Measurements from ENCODE around the gene AFG3L2. TPM values are rescaled to one million over a fixed set of nuclear protein-coding genes. Genes with fewer than 3 reads are reported as not detected.

AFG3L2 gene
- total RNA-seq (10 to 100 TPM; 28.5 to 42.4 (median 35.8) TPM), polyA plus RNA-seq (10 to 100 TPM; 16.0 to 22.2 (median 17.3) TPM)
- long read RNA-seq, donor 1, partial matches to known transcripts = 6 of 10 reads
- long read RNA-seq, donor 1, other reads (novel, unspliced or antisense) = 0 of 10 reads
- long read RNA-seq, donor 2, transcript AFG3L2-201 (17 exons, 3,247 nt) = major isoform, 13 of 13 reads
- long read RNA-seq, donor 2, partial matches to known transcripts = 0 of 13 reads
- long read RNA-seq, donor 2, other reads (novel, unspliced or antisense) = 0 of 13 reads

DNA sequence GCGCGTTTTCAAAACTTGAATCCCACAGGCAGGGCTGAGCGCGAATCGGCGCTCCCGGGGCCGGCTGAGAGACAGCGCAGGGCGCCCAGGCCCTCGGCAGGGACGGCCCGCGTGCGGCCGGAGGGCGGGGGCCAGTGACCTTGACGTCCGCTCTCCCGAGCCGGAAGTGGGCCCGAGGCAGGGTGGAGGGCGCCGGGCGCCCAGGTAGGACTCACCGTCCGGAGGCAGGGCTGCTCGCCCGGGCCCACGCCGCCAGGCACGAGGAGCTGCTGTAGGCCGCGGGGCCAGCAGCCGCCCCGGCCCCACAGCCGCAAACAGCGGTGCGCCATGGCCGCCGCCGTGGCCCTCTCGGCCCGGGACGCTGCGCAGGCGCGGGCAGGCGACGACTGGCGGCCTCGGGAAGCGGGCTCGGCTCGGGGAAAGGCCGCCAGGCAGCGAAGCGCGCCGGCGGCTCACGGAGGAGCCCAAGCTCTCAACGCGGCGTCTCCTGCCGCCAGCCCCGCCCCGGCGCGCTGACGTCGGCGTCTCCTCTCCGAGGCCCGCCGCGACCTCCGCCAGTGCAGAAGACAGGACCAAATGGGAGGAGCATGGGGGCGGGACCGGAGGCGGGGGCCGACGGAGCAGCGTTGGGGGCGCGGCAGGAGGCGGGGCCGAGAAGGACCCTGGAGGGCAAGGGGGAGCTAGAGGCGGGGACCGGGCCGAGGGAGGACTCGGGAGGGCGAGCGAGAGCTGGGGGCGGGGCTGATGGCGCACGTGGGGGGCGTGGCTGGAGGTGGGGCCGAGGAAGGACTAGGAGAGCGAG, at the start of gene AFG3L2:
Gene AFG3L2, minus strand, starts transcription at position 474 of the 802 bp plus-strand sequence. Its CDS starts 145 bp downstream, at position 329.
- DNase-seq = peak; percentile 100
- H3K4me1 ChIP-seq = peaks cover 9 to 56% (median 42%) of the 10 kb centered on the region in 6 donors
- H3K27ac ChIP-seq = peak within 1 kb of the TSS; percentile 94 to 99 (median 99)
- no peaks in the 10 kb centered on the region for H3K36me3 ChIP-seq
- intact Hi-C loops (cut with DNase I; ENCODE audit: low total_unique reads) = no loop called here
- WGBS, 5 donors = 0 to 1% (median 1%) methylated on average over 47 to 100 of the region's 100 CpGs
- no peaks in the 10 kb centered on the region for H3K27me3 ChIP-seq (replicated peaks in 1 of 7)
- H3K4me3 ChIP-seq = peak within 1 kb of the TSS; percentile 67 to 94 (median 76)
- TF ChIP-seq POLR2AphosphoS5 (IDR thresholded peaks at IDR 0.05) = peak; percentile 89 to 94 (median 92)
- TF ChIP-seq, protein P1, sequence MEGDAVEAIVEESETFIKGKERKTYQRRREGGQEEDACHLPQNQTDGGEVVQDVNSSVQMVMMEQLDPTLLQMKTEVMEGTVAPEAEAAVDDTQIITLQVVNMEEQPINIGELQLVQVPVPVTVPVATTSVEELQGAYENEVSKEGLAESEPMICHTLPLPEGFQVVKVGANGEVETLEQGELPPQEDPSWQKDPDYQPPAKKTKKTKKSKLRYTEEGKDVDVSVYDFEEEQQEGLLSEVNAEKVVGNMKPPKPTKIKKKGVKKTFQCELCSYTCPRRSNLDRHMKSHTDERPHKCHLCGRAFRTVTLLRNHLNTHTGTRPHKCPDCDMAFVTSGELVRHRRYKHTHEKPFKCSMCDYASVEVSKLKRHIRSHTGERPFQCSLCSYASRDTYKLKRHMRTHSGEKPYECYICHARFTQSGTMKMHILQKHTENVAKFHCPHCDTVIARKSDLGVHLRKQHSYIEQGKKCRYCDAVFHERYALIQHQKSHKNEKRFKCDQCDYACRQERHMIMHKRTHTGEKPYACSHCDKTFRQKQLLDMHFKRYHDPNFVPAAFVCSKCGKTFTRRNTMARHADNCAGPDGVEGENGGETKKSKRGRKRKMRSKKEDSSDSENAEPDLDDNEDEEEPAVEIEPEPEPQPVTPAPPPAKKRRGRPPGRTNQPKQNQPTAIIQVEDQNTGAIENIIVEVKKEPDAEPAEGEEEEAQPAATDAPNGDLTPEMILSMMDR (IDR thresholded peaks at IDR 0.05 in 8 of 11, conservative IDR thresholded peaks at IDR 0.05 in 3 of 11) = no peak
- peak; percentile 31 to 94 (median 69) for TF ChIP-seq POLR2A (IDR thresholded peaks at IDR 0.05)
- peaks cover 0 to 2% (median under 1%) of the 10 kb centered on the region in 8 donors for H3K9me3 ChIP-seq

DNA sequence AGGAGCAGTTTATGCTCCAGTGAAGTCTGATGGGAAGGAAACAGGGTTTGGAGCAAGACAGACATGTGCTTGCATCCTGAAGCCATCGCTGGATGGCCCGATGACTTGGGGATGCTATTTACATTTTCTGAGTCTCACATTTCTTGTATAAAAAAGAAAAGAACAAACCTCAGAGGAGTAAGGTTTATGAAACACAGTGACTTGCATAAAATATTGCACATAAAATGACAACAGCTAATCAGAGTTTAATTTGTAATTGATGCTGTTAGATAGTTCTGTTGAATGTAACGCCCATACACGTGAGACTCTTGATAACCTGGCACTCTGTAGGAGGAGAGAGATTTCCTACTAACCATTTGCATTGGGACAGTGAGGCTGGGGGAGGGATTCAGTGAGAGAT, 47.2 kb upstream of the AFG3L2 start:
- peaks cover 0 to 20% (median 14%) of the 10 kb centered on the region in 6 donors for H3K4me1 ChIP-seq
- no peaks in the 10 kb centered on the region for H3K9me3 ChIP-seq
- peaks cover 0 to 3% (median 0%) of the 10 kb centered on the region in 6 donors for H3K36me3 ChIP-seq
- H3K4me3 ChIP-seq = no peak overlapping the region
- no peak overlapping the region for H3K27ac ChIP-seq
- H3K27me3 ChIP-seq (replicated peaks in 1 of 7) = peaks cover 0 to 14% (median 0%) of the 10 kb centered on the region in 7 donors
- TF ChIP-seq POLR2A (IDR thresholded peaks at IDR 0.05) (no peak), POLR2AphosphoS5 (IDR thresholded peaks at IDR 0.05) (no peak)
- TF ChIP-seq, protein P1 (IDR thresholded peaks at IDR 0.05 in 8 of 11, conservative IDR thresholded peaks at IDR 0.05 in 3 of 11) = no peak
- intact Hi-C loops (cut with DNase I; ENCODE audit: low total_unique reads) = no loop called here
- DNase-seq = no peak
- WGBS, 5 donors = 88 to 95% (median 90%) methylated on average over 4 of the region's 4 CpGs

DNA sequence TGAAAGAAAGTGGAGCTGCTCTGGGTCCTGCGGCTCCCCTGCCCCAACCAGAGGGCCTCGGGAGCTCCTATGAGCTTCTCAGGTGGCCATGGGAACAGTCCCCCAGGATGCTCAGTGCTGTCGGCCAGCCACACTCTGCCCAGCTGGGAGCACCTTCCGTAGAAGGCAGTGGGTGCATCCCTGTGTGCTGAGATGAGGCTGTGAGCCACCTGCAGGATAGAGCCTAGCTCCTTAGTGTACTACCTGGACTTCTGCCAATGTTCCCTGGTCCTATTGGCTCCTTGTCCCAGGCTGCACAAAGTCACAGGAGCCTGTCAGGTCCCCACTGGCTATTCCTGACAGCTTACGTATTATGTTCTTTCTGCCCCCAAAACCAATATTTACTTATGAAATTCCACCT, 46.8 kb upstream of the AFG3L2 start:
- Histone ChIP-seq H3K36me3 (no peaks in the 10 kb centered on the region), H3K27ac (no peak overlapping the region), H3K9me3 (no peaks in the 10 kb centered on the region), H3K4me3 (no peak overlapping the region), H3K4me1 (peaks cover 0 to 20% (median 14%) of the 10 kb centered on the region in 6 donors), H3K27me3 (replicated peaks in 1 of 7) (peaks cover 0 to 14% (median 0%) of the 10 kb centered on the region in 7 donors)
- TF ChIP-seq POLR2AphosphoS5 (IDR thresholded peaks at IDR 0.05) (no peak), POLR2A (IDR thresholded peaks at IDR 0.05) (no peak)
- TF ChIP-seq, protein P1 (IDR thresholded peaks at IDR 0.05 in 8 of 11, conservative IDR thresholded peaks at IDR 0.05 in 3 of 11) = no peak
- WGBS, 5 donors = 83 to 100% (median 92%) methylated on average over 1 to 5 of the region's 5 CpGs
- DNase-seq = peak; percentile 70
- intact Hi-C loops (cut with DNase I; ENCODE audit: low total_unique reads) = no loop called here

DNA sequence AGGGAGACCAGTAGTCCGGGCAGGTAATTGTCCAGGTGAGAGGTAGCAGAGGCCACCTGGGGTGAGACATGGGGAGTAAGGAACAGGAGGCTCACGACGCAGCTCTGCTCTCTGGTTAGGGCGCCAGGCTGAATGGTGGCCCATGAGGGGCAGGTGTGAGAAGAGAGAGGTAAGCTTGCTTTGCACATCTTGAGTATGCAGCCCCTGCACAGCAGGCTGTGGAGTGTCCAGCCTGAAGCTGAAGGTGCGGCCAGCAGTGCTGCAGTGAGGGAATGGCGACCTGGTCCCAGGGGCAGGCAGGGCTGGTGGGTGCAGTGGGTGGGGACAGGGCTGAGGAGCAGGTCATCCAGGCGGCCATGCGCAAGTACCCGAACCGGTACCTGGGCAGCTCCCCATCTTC, 46.4 kb upstream of the AFG3L2 start:
- TF ChIP-seq POLR2AphosphoS5 (IDR thresholded peaks at IDR 0.05) (no peak), POLR2A (IDR thresholded peaks at IDR 0.05) (no peak)
- TF ChIP-seq, protein P1 (IDR thresholded peaks at IDR 0.05 in 8 of 11, conservative IDR thresholded peaks at IDR 0.05 in 3 of 11) = no peak
- H3K27ac ChIP-seq = no peak overlapping the region
- H3K9me3 ChIP-seq = no peaks in the 10 kb centered on the region
- no peaks in the 10 kb centered on the region for H3K36me3 ChIP-seq
- H3K27me3 ChIP-seq (replicated peaks in 1 of 7) = peaks cover 0 to 14% (median 0%) of the 10 kb centered on the region in 7 donors
- H3K4me3 ChIP-seq = no peak overlapping the region
- peaks cover 0 to 20% (median 14%) of the 10 kb centered on the region in 6 donors for H3K4me1 ChIP-seq
- DNase-seq = no peak
- intact Hi-C loops (cut with DNase I; ENCODE audit: low total_unique reads) = no loop called here
- 91 to 97% (median 94%) methylated on average over 6 to 10 of the region's 10 CpGs for WGBS, 5 donors

Measured in spleen (tissue), 13 donors.